ENCODE results near the gene PCNX4.

Gene PCNX4

DNA sequence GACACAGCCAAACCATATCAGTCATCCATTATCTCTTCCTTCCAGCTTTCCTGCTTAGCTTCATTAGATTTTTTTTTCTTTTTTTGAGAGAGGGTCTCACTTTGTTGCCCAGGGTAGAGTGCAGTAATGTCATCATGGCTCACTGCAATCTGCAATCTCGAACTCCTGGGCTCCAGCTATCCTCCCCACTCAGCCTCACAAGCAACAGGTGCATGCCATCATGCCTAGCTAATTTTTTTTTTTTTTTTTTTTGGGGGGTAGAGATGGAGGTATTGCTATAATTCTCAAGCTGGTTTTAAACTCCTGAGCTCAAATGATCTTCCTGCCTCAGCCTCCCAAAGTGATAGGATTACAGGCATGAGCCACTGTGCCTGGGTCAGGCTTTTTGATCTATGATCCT, 119.0 kb downstream of the PCNX4 start:
- no peak for DNase-seq

DNA sequence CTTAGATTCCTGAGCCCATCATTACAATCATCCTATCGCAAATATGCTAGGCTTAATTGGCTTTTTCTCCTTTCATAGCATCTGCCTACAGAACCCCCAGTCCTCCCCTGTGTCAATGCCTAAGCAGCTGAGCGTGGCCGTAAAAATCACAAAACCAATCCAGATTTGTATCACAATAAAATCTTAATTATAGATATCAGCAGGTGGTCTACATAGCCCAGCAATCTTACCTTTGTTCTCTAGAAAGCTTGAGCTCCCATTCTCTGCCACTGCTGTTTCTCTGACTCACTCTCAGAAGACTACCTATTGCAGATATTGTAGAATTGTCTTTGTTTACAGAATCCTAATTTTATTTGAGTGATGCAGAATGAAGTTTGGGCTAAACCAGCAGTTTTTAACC, 119.4 kb downstream of the PCNX4 start:
- DNase-seq: no peak

DNA sequence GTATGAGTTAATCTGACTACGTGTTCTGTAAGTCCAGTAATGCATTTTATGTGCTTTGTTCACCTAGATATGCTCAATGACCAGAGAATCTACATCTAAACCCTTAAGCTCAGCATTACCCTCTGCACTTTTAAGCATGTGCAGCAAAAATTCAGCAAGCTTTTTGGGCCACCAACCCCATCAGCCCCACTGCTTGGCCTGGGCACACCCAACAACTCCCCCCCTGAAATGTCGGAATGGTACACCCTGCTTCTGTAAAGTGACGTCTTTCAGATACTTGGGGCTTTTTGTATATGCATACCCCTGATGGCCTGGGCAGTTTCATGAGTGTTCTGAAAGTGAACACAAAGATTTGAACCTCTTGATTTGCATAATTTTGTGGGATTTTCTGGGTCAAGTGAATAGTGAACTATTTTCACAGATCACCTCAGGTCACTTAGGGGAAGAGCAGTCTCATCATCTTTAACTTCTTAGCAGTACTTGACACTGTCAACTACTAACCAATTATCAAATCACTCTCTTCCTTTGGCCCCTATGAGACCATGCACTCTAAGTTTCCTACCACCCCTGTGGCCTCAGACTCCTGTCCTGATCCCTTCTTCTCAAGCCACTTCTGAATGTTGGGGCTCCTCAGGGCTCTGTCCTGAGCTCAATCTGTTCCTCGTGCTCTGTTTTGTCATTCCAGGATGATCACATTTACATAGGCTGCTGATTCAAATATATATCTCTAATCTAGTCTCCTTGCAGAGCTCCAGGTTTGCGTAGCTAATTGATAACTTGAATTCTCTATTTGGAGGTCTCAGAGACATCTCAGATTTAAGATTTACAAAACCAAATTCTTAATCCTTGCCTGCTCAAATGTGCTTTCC, 121.0 kb downstream of the PCNX4 start:
- no peak for DNase-seq

DNA sequence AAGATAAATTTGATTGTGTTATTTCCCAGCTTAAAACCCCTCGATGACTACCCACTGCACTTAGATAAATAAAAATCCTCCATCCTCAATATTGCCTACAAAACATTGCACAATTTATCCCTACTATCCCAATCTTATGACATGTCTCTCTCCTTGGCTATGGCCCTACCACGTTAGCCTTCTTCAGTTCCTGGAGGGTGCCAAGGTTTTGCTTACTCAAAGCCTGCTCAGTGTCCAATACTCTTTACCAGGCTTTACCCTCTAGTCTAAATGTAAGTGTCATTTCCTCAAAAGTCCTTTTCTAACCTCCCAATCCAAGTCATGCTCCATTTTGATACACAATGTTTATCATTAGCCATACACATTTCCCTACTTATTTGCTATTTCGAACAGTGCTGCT, 122.3 kb downstream of the PCNX4 start:
- DNase-seq: no peak

DNA sequence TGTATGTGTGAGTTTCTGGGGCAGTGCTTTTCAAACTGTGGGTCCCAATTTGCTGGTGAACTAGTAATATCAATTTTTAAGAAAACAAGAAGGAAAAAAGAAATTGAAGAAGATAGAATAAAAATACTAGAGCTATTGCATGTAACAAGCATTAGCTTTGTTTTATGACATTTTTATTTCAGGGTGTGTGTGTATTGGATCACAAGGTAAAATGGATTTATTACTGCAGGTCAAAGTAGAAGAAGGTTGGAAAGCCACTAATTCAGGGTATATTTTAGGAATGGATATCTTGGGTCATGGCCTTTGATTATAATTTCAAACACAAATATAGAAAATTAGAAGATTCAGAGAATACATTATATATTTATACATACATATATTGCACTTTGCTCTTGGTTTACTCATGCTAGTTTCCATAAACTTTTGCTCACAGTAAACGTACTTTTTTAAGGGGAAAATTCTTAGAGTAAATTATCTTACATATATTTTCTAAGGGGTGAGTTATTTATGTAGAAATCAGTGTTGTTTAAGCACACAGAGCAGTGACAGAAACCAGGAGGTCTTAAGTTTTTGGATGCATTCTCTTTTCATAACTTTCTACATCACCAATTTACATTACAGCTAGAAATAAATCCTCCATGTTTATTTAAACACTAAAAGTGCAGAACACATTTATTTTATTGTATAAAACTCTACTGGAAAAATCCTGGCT, 122.8 kb downstream of the PCNX4 start:
- DNase-seq: no peak

DNA sequence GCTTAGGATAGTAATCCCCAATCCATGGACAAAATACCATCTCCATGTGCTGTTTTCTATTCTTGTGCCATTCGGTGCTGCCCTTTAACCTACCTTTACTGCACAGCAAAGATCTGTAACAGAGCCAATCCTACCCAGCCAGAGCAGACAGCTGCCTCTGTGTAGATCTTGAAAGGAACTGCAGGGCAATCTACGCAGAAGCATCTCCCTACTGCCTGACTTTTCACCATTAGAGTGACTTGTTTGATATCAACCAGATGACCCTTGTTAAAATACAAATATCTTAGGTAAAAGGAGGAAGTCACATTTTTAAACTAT, 123.4 kb downstream of the PCNX4 start:
- no peak for DNase-seq

DNA sequence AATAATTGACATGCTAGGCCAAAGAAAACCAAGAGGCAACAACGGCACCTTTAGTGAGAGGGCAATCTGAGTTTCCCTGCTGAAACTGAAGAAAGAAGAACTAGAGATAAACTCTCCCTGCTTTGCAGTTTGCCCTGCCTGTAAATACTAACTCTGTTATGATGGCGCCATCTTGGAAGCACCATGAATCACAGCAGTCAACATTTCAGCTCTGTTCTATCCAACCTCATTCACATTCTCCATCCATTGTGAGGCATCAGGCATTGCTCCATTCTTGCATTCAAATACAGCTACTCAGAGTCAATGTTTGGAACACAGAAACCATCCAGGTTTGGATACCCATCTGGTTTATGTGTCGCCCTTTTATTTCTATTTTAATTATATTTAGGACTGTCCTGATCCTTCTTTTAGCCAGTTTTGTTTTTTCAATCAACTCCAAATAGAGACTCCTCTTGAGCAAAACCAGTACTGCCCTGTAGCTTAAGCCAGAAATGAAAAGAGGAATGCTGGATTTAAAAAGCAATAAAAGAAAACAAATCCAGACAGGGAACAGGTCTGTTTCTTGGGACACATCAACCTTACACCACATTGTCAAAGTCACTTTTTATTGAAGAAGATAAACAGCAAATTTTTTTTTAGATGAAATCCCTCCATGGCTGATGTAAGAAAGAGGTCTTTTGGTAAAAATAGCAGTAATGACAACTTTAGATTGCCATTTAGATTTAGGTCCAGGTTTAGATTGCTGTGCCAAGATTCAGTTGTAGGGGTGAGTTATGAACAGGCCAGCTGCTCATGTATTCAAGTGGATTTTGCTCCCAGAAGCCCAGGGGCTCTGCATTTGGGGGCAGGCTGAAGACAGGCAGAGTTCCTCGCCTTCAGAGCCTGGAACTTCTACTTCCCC, 124.0 kb downstream of the PCNX4 start:
- no peak for DNase-seq

DNA sequence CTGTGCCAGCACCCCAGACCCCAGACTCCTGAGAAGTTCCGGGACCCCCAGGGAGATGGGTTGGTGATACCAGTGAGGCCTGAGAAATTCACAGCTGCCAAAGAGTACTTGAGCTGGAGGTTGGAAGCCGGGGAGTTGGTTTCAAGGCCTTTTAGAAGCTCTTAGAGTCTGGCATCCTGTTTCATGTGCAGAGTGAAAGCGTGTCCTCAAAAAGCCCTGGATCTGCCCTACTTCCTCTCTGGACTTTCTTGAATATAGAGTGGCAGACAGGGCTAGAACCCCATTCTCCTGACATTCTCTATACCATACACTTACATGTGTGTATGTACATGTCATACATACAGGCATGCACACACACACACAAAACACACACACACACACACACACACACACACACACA, 126.0 kb downstream of the PCNX4 start:
- no peak for DNase-seq
